Stimulated activated CD4-positive, alpha-beta T cell treated with anti-CD3 and anti-CD28 coated beads, Interleukin-12 subunit alpha, Interleukin-12 subunit beta, amount 100 ng/mL, for 48 hours (primary cell): ENCODE measurements around the gene HYAL4.
"Not testable (repeated sequence)": the region's sequence is repeated elsewhere in the genome, so short reads cannot be mapped to it uniquely, and the experiment has no call there.

Experiments used
- DNase-seq, 3 donors: peaks; one replicate each; pipeline ENCODE4 v3.0.0-alpha.2; 2020; ENCODE audit warnings: low read depth in 2 of 3, low spot score in 1 of 3

Gene HYAL4

DNA sequence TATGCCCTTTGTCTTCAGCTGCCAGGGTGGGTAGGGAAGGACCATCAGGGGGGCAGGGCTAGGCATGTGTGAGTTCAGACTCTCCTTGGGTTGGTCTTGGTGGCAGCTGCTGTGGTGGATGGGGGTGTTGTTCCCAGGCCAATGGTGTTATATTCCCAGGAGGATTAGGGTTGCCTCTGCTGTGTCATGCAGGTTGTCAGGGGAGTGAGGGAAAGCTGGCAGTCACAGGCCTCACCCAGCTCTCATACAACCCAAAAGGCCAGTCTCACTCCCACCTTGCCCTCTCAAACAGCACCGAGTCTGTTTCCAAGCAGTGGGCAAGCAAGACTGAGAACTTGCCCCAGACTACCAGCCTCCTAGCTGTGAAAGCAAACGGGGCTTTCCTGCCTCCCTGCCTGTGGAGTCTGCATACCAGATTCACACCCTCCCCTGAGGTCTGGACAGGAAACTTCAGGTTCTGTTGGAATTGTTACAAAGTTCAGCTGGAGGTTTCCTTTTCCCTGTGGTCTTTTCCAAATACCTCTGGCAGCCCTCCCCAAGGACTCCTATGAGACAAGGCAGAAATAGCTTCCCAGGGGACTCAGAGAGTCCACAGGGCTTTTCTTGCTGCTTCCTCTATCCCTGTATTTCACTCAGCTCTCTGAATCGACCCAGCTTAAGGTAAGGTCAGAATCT is 1.4 kb downstream of the HYAL4 start:
- no peak for DNase-seq

DNA sequence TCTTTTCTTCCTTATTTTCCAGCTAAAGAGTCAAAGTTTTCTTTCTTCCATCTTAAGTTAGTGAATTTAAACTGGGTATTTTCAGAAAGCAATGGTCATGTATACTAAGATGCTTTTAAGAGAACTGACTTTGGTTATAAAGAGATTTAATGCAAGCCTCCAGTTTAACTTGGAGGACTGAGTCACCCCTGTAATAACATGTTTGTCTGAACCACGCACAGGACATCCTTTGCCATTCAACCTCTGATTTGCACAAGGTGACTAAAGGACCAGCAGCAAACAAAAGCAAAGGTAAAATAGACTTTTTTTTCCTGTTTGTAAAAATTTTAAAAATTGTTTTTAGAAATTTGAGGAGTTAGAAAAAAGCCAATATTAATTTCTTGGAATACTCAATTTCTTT is 2.9 kb downstream of the HYAL4 start:
- no peak for DNase-seq

DNA sequence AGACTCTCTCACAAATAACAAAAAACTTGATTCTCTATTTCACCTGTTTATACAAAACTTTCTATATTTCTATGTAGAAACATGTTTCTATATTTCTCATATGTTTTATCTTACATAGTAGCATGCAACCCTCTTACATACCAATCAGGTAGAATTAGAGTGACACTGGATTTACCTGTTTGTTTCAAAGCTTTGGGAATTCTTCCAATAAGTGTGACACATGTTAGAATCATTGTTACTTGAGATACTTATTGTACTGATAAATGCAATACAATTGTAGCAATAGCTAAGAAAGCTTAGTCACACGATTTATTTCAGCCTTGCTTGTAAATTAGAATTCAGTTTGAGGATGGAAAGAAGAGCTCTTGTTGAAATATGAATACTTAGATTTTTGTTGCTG is 4.9 kb downstream of the HYAL4 start:
- no peak for DNase-seq

DNA sequence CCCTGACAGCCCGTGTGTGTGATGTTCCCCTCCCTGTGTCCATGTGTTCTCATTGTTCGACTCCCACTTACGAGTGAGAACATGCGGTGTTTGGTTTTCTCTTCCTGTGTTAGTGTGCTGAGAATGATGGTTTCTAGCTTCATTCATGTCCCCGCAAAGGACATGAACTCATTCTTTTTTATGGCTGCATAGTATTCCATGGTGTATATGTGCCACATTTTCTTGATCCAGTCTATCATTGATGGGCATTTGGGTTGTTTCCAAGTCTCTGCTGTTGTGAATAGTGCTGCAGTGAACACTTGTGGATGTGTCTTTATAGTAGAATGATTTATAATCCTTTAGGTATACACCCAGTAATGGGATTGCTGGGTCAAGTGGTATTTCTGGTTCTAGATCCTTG is 6.4 kb downstream of the HYAL4 start:
- not testable (repeated sequence) for DNase-seq

DNA sequence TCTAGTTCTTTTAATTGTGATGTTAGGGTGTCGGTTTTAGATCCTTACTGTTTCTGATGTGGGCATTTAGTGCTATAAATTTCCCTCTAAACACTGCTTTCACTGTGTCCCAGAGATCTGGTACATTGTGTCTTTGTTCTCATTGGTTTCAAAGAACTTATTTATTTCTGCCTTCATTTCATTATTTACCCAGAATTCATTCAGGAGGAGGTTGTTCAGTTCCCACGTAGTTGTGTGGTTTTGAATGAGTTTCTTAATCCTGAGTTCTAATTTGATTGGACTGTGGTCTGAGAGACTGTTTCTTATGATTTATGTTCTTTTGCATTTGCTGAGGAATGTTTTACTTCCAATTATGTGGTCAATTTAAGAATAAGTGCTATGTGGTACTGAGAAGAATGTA is 9.3 kb downstream of the HYAL4 start:
- not testable (repeated sequence) for DNase-seq

DNA sequence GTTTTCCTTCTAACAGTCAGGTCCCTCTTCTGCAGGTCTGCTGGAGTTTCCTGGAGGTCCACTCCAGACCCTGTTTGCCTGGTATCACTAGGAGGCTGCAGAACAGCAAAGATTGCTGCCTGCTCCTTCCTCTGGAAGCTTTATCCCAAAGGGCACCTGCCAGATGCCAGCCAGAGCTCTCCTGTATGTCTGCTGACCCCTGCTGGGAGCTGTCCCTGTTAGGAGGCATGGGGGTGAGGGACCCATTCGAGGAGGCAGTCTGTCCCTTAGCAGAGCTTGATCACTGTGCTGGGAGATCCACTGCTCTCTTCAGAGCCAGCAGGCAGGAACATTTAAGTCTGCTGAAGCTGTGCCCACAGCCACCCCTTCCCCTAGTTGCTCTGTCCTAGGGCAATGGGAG is 11.5 kb downstream of the HYAL4 start:
- DNase-seq: not testable (repeated sequence)

DNA sequence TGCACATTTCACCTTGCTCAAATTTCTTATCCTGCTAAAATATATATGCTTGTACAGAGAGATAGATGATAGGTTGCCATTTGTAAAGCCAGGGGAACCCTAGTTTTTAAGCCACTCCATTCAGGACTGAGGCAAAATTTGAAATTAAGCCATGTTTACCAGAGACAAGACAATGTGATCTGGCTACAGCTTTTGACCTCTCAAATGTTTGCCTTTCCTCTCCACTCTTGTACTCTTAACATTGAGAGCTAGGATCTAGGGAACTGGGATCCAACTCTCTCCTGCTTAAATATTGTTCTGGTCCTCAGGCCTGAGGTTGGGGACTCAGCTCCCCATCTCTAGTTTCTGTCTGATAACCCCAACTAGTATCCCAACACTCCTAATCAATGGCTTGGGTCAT is 15.9 kb downstream of the HYAL4 start:
- no peak for DNase-seq

DNA sequence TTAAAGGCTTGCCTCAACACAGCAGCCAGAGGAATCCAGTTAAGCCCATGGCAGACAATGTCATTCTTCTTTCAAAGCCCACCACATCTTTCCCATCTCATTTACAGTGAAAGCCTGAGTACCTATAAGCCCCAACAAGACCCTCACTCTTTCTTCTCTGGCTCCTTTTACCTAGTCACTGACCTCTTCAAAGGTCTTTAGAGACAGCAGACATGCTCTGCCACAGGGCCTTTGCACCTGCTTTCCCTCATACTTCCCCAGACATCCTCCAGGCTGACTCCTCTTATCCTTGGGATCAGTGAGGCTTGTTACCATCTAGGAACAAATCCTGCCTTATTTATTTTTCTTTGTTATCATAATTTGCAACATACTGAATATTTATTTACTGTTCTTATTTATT is 17.8 kb downstream of the HYAL4 start:
- no peak for DNase-seq

DNA sequence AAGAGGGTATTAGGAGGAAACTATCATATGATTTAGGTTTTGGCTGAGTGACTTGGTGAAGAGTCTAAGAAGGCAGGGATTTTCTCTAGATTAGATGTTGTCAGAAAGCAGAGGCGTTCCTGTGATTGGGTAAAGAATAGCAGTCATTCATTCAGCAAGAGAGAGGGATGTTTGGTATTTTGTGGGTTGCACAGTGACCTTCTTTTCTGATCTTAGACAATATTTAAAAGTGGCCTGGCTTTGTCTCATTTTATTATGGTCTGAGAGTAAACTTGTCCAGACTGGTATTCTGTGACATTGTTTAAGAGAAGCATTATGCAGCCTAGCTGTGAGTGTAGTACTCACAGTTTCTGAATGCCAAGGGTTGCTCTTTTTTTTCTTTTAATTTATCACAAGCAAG is 18.5 kb downstream of the HYAL4 start:
- DNase-seq: no peak

DNA sequence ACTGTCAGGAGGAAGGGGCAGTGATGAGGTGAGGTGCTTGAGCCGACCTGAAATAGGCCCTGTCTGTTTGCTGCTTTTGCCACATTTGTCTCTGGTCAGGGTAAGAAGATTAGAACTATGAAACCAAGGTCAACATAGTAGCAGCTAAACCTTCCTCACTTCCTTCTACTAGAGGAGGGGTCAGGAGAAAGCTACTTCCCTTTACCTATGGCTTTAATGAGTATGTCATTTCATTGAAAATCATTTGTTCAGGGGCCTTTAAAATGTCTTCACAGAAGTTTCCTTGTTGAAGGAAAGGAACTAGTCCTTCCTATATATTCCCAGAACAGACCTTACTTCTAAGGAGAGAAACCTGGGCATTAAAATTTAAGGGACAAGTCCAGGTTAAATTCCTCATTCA is 19.0 kb downstream of the HYAL4 start:
- DNase-seq: no peak

DNA sequence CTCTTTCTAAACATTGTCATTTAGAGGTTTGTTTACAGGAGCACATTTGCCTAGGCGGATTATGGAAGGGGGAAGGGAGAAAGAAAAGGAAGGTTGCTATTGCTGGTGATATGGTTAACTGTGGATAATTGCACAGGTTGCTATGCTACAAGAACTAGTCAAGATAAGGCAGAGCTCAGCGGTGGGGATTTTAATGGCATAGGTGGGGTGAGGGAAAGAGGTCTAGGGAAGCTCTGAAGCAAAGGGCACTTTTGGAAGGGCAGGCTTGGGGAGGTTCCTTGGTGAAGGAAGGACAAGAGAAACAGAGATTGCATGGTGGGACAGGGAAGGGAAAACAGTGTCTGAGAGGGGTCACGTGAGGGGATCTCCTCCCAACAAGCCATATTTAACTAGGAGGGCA is 19.5 kb downstream of the HYAL4 start:
- DNase-seq: no peak

DNA sequence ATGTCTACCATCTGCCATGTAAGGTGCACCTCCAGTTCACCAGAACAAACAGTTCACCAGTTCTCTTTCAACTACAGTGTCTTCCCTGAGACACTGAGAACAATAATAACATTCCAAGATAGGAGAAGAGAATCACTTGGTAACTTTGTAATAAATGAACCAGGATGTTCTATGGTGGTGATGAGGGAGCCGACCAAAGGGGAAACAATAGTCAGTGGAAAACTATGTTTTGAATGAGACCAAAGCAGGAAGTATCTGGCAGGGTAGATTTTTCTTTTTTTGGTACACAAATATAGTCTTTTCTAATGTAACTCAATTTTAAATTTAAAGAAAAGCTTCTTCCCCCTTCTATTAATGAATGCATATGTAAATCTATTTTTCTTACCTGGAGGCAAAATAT is 20.0 kb downstream of the HYAL4 start:
- no peak for DNase-seq

DNA sequence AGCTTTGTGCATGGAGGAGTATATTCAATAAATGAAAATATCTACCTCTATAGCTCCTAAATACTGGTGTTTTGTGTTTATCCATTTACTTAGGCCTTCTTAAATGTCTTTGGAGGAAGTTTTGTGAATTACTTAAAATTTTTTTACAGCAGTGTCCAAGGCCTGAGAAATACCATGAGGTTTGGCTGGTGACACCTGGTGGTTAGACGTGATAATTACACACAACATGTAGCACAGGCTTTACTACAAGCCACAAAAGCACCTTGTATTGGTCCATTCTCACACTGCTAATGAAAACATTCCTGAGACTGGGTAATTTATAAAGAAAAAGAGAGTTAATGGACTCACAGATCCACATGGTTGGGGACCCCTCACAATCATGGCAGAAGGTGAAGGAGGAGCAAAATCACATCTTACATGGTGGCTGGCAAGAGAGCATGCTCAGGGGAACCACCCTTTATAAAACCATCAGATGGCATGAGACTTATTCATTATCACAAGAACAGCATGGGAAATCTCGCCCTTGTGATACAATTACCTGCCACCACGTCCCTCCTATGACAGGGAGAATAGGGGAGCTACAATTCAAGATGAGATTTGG is 20.6 kb downstream of the HYAL4 start:
- DNase-seq: peak in 2 of 3 donors; percentile 35 to 64

DNA sequence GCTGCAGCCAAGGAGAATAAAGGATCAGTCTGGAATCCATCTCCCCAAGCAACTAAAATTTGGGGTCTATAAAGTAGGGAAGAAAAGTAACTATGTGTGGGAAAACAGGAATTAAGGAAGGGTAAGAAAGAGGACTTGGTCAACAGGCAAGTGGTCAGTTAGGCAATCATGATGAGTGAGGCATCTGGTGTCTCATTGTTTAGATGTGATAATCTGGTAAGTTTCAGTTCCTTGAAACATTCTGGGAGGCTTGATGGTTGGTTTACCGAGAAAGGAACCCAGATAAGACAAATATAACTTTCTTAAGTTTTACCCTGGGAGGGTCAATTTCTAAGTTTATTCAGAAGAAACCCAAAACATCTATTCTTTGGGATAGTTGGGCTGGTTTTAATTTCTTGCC is 22.3 kb downstream of the HYAL4 start:
- no peak for DNase-seq

DNA sequence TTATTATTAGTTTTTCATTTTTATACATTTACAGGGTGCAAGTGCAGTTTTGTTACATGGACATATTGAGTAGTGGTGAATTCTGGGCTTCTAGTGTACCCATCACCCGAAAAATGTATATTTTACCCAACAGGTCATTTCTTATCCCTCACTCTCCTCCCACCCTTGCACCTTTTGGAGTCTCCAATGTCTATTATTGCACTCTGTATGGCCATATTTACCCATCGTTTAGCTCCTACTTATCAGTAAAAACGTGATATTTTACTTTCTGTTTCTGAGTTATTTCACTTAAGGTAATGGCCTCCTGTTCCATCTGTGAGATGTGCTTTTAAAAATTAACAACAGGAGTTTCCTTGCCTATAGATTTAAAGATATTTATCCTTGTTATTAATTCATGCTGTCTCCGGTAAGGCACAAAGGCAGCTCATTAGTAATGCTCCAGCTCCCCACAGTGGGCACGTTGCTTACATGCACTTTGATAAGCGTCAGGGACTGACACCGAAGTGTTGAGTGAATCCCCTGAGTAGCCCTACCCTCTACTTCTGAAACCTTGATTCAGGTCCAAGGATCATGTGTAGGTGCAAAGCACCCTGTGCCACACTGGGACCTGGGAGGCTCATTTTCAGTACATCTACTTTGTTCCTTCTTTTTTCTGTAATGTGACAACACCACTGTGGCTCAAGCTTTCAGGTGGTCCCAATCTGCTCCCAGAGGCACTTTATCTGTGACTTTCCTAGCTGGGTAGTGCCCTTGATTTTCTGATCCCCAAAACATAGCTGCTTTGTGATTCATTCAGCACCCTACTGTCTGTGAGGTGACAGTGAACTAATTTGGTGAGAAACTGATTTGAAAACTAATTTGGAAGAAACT is 27.3 kb downstream of the HYAL4 start:
- peak; percentile 2 to 10 (median 6) for DNase-seq

DNA sequence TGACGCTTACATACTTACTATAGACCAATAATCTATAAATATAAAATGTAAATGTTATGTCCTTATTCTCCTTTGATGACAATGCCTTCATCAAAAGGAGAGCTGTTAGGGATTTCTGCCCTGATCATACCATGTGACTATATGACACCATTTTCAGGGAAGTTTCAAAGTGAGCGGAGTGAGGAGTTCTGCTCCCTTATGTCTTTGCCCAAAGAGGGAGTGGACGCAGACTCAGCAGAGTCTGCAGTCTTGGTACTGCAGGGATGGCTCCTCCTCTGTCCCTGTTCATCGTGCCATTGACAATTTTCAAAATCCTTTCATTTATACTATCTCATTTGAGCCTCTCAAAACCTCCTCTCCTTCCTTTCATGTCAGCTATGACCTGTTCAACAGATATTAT is 27.9 kb downstream of the HYAL4 start:
- DNase-seq: no peak

DNA sequence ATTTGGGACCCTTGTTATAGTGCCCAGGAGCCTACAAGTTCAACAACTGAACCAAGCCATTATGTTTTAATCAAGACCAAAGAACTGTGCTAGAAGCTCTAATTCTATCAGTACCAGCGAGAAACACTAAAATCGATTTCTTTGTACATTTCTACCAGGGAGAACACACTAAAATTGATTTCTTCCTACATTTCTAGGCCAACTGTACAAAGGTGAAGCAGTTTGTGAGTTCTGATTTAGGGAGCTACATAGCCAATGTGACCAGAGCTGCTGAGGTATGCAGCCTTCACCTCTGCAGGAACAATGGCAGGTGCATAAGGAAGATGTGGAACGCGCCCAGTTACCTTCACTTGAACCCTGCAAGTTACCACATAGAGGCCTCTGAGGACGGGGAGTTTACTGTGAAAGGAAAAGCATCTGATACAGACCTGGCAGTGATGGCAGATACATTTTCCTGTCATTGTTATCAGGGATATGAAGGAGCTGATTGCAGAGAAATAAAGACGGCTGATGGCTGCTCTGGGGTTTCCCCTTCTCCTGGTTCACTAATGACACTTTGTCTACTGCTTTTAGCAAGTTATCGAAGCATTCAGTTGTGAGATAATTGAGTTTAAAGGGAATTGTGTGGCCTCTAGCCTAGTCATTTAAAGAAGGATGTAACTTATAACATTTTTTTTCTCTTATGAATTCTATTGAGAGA is 31.7 kb downstream of the HYAL4 start:
- no peak for DNase-seq

DNA sequence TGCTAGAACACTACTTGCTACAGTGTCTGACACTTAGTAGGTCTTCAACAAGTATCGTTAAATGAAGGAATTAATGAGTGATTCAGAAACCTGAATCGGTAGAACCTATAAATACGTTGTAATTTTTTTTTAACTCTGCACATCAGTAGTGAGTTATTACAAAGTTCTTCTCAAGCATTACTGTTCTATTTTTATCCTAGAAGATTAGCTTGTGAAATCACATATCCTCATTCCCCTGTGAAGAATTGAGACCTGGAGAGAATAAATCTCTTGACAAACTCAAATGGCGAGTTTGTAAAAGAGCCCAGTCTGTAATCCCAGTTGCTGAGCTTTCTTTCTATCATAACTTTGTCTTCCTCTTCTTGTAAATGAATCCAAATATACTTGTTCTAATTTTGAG is 34.7 kb downstream of the HYAL4 start:
- DNase-seq: no peak

DNA sequence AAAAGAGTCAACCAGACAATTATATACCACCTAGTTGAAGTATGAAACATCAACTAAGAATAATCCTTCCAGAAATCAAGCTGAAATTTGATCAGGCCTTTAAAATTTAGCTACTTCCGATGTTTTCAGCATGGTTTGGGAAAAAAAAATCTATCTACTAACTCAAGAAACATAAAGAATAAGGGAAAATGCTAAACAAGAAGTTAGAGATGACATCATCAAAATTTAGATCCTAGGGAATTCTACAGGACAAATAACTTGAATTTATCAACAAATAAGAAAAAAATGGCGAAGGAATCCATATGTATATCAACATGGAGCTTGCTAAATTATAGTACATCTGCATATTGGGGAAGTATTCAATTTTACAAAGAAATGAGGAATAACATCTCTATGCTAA is 36.3 kb downstream of the HYAL4 start:
- DNase-seq: no peak

DNA sequence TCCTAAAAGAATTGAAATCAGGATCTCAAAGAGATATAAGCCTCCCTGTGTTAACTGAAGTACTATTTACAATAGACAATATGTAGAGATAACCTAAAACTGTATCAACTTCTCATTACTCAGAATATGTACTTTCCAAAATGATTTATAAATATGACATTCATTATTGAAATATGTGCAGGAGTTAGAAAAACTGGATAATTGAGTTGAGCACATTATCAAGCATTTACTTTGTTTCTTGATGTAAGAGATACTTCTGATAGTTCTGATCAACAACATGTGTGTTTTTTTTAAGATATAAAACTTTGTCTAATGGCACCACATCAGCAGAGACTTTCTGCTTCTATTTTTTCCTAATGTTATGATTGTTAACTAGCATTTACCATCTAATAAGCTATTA is 38.2 kb downstream of the HYAL4 start:
- no peak for DNase-seq

DNA sequence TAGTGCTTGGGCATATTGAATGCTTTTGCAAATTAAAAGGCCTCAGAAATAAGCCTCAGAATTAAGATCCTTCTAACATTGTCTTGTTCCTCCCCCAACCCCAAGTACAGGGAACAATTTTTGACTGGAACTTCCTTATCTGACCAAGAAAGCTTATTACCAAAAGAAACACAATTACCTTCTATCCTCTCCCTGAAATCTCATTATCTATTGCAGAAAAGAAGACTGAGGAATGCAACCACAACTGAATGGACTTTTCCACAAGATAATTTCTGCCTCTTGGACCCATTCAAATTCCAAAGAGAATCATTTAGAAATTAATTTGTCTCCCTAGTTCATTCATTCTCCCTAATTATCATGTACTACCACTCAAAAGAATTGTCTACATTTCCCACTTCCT is 43.2 kb downstream of the HYAL4 start:
- no peak for DNase-seq

DNA sequence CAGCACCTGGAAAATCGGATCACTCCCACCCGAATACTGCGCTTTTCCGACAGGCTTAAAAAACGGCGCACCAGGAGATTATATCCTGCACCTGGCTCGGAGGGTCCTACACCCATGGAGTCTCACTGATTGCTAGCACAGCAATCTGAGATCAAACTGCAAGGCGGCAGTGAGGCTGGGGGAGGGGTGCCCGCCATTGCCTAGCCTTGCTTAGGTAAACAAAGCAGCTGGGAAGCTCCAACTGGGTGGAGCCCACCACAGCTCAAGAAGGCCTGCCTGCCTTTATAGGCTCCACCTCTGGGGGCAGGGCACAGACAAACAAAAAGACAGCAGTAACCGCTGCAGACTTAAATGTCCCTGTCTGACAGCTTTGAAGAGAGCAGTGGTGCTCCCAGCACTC is 49.8 kb downstream of the HYAL4 start:
- DNase-seq: not testable (repeated sequence)
